GM21825 (cell line): Measurements from ENCODE around the gene ADNP2.

Source experiments
- ATAC-seq: cut with Tn5 transposase; IDR thresholded peaks from one replicate; pipeline ENCODE4 v1.9.1; 2021; ENCODE audit warnings: mild to moderate bottlenecking, moderate library complexity; ENCODE audit not compliant: unreplicated experiment

ADNP2 gene

DNA sequence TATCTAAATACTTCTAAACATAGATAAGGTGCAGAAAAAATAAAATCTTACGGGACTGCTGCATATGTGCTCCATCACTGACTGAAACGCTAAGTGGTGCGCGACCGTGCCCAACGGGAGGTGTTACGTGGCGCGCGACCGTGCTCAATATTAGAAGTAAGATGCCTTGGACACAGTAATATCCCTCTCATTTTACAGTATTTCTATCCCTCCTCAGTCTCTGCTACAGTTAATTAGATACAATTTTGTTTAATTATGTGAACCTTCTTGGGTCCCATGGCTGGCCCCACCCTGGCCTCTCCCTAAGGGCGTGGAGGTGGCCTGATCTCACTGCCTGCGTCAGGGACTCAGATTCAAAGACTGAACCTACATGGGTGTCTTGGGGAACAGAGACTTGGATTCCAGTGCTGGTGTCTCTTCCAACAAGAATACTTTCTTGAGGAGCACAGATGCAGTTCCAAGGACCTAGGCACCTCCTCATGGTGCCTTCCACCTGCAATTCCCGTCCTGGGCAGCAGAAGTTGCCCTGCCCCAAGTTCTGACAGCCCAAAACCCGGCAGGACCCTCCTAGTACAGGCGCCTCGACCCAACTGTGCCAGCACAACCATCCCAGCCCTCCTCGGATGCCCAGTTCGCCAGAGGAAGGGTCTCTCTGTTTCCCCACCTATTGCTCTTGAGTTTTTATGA is 79.0 kb downstream of the ADNP2 start:
- no peak for ATAC-seq

DNA sequence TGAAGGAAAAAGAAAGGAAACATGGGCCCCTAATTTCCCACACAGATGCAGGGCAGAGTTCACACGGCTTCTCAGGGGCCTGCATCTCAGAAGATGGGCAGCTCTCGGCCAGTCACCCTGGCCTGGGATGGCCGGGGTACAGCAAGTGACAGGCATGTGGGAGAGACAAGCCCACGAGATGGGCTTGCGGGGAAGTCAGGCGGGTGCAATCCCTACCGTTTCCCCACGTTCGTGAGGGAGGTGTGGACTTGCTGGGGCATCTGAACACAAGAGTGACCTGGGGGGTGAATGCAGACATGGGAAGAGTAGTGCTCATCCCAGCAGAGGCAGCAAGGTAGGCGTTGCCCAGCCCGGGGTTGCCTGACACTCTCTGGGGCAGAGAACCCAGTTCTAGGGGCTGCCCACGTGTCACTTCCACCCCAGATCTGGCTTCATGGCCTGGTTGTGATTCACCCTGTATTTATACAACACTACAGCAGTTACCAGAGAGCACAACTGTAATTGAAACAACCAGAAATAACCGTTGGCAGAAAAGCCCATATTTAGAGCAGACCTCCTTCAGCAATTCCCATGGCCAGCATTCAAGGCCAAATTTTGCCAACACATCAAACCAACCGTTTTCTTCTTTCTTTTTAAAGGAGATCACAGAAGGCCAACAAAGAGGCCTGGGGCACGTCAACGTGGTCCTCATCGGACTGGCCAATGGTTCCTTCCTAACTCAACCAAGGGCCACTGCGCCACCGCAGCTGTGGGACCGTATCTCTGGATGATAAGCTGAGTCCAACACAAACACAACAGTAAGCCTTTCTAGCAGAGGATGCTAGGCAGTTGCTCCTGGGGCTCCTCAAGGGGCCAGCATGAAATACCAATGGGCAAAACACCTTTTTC is 79.8 kb downstream of the ADNP2 start:
- no peak for ATAC-seq

DNA sequence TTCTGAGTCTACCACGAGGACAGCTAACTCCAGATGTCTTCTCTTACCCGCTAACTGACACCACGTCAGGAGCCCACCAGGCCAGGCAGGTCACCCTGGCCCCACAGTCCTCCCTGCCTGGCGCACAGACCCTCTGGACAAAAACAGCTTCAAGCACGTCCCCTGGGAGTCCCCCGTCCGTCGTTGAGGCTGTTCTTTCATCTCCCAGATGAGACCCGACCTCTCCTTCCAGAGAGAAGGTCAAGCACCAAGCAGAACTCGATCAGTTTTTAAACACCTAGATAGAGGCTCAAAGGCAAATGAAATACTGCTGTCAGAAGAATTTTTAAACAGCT is 80.4 kb downstream of the ADNP2 start:
- ATAC-seq = no peak
